HepG2 (cell line): Measurements from ENCODE around the gene DLG5. TPM values are rescaled to one million over a fixed set of nuclear protein-coding genes. Genes with fewer than 3 reads are reported as not detected.

Experiments used
- HMGXB3 ChIP-seq: sonication (generic); formaldehyde crosslinking; IDR thresholded peaks from 2 replicates; pipeline ENCODE4 v1.4.0; 2020; ENCODE audit warnings: missing genetic modification reagents, borderline replicate concordance
- JUND ChIP-seq: sonication (generic); formaldehyde crosslinking; IDR thresholded peaks from 2 replicates; pipeline ENCODE4 v1.8.0; 2022; ENCODE audit warnings: mild to moderate bottlenecking, missing genetic modification reagents
- SNAPC5 ChIP-seq: sonication (generic); formaldehyde crosslinking; IDR thresholded peaks from 2 replicates; pipeline ENCODE4 v1.8.1; 2023; ENCODE audit warnings: mild to moderate bottlenecking, missing genetic modification reagents, borderline replicate concordance
- SOX6 ChIP-seq, 2 experiments: fragments of 450-650 bp in 1 of 2; sonication (generic) in 1 of 2; formaldehyde crosslinking in 1 of 2; IDR thresholded peaks; 2 replicates each; pipeline versions ENCODE4 v1.4.0 to v1.6.1; 2017 to 2020; ENCODE audit warnings: antibody characterized with exemption in 1 of 2, mild to moderate bottlenecking in 1 of 2, missing genetic modification reagents in 1 of 2
- ZNF225 ChIP-seq: sonication (generic); formaldehyde crosslinking; IDR thresholded peaks from 2 replicates; pipeline ENCODE4 v1.4.0; 2020; ENCODE audit warnings: mild to moderate bottlenecking, missing genetic modification reagents
- ZNF251 ChIP-seq: sonication (generic); formaldehyde crosslinking; IDR thresholded peaks from 2 replicates; pipeline ENCODE4 v1.9.0; 2021; ENCODE audit warnings: mild to moderate bottlenecking, missing genetic modification reagents
- ZNF281 ChIP-seq: sonication (generic); formaldehyde crosslinking; IDR thresholded peaks from 2 replicates; pipeline ENCODE4 v1.4.0; 2020; ENCODE audit warnings: missing genetic modification reagents, borderline replicate concordance
- ZNF383 ChIP-seq: sonication (generic); formaldehyde crosslinking; IDR thresholded peaks from 2 replicates; pipeline ENCODE4 v1.4.0; 2020; ENCODE audit warnings: missing genetic modification reagents, mild to moderate bottlenecking, borderline replicate concordance
- ZNF407 ChIP-seq: sonication (generic); formaldehyde crosslinking; IDR thresholded peaks from one replicate; pipeline ENCODE4 v1.5.1; 2020; ENCODE audit warnings: mild to moderate bottlenecking, missing genetic modification reagents; ENCODE audit errors: not compliant biosample characterization
- polyA plus RNA-seq, 8 experiments: library from polyadenylated mRNA; depleted of rRNA in 3 of 8; stranded (reverse) in 7 of 8; unstranded in 1 of 8; fragments of >200 nt; fragmentation: Illumina TruSeq in 4 of 8; extraction: Trizol in 4 of 8; gene quantifications; 2 replicates each; pipeline versions ENCODE4 v1.2.1 to v1.2.3, GENCODE V29; 2011 to 2016; ENCODE audit warnings: low read depth in 4 of 8, missing spikeins in 1 of 8, mixed read lengths in 1 of 8; ENCODE audit not compliant: insufficient read depth in 1 of 8
- total RNA-seq, 5 experiments: library from RNA; depleted of rRNA; stranded (reverse); fragments of >200 nt; fragmentation: Illumina TruSeq; extraction: Trizol; gene quantifications; 2 replicates each; pipeline ENCODE4 v1.2.3, GENCODE V29; 2016; ENCODE audit warnings: low read depth in 1 of 5

DLG5 gene
- total and polyA plus RNA-seq, 2 of the 13 experiments (the other 11 are each of a cell fraction or from before 2014, with no cell fraction given) = 15.5 to 18.2 TPM

- no peak for TF ChIP-seq ZNF281 (CRISPR knock-in tag)
- TF ChIP-seq HMGXB3 = no peak
- TF ChIP-seq ZNF251 (CRISPR knock-in tag) = no peak
- TF ChIP-seq JUND (CRISPR knock-in tag) = no peak
- TF ChIP-seq SOX6 (IDR thresholded peaks at IDR 0.05) = no peak
- TF ChIP-seq SOX6 (CRISPR knock-in tag; IDR thresholded peaks at IDR 0.05) = no peak
- TF ChIP-seq ZNF383 = no peak
- TF ChIP-seq SNAPC5 (CRISPR knock-in tag) = no peak
- no peak for TF ChIP-seq ZNF407 (CRISPR knock-in tag)
- no peak for TF ChIP-seq ZNF225 (CRISPR knock-in tag)
Observed at GRCh38 chr10:77975086-77975666, 48.6 kb upstream of the DLG5 start (continued).
